Prostate gland (tissue), 2 donors: Measurements from ENCODE around the gene KIF5C.

Experiments used
- CTCF ChIP-seq, 4 experiments: fragments of 200-600 bp in 2 of 4; fragments of 450-650 bp in 2 of 4; sonication (generic) in 2 of 4; IDR thresholded peaks; 1 replicate in 3 of 4; 2 replicates in 1 of 4; pipeline ENCODE4 v1.5.1; 2016 to 2019; ENCODE audit warnings: antibody characterized with exemption in 4 of 4, mild to moderate bottlenecking in 2 of 4, moderate library complexity in 2 of 4
- POLR2A ChIP-seq: fragments of 450-650 bp; IDR thresholded peaks from one replicate; pipeline ENCODE4 v1.6.1; 2016; ENCODE audit warnings: antibody characterized with exemption, mild to moderate bottlenecking

GRCh38 chr2:149049142-149049541, 174.1 kb downstream of the KIF5C start:
- TF ChIP-seq CTCF (IDR thresholded peaks at IDR 0.05) (no peak), POLR2A (no peak)
